GM23338 (cell line): ENCODE results near the gene MBNL1. TPM values are rescaled to one million over a fixed set of nuclear protein-coding genes. Genes with fewer than 3 reads are reported as not detected.

Experiments
- ATAC-seq: fragments of 200-7000 bp; cut with Tn5 transposase; 3 replicates; pipeline ENCODE4 v1.9.1; 2020
- DNase-seq: peaks from one replicate; pipeline ENCODE4 v3.0.0-alpha.2; 2015; ENCODE audit warnings: low spot score
- H2AFZ ChIP-seq: fragments of 200-600 bp; sonication (generic); 2 replicates; pipeline ENCODE4 v1.8.0; 2016; ENCODE audit warnings: antibody characterized with exemption, mild to moderate bottlenecking, moderate library complexity
- H3F3A ChIP-seq: fragments of 200-600 bp; sonication (generic); replicated peaks from 2 replicates; pipeline ENCODE4 v1.8.0; 2017; ENCODE audit warnings: antibody characterized with exemption, mixed run types, low read depth
- H3K27ac ChIP-seq: fragments of 200-600 bp; sonication (generic); 2 replicates; pipeline ENCODE4 v1.6.1; 2016; ENCODE audit warnings: low read depth
- H3K27me3 ChIP-seq: fragments of 200-600 bp; sonication (generic); 2 replicates; pipeline ENCODE4 v1.8.0; 2016; ENCODE audit warnings: mild to moderate bottlenecking, mixed run types, moderate library complexity; ENCODE audit not compliant: insufficient read depth
- H3K36me3 ChIP-seq: fragments of 200-600 bp; sonication (generic); 2 replicates; pipeline ENCODE4 v1.8.0; 2016; ENCODE audit warnings: mild to moderate bottlenecking; ENCODE audit not compliant: insufficient read depth
- H3K4me1 ChIP-seq: fragments of 200-600 bp; sonication (generic); 2 replicates; pipeline ENCODE4 v1.8.0; 2016; ENCODE audit warnings: mild to moderate bottlenecking, moderate library complexity; ENCODE audit not compliant: insufficient read depth
- H3K4me2 ChIP-seq: fragments of 200-600 bp; sonication (generic); 2 replicates; pipeline ENCODE4 v1.7.1; 2017; ENCODE audit warnings: mixed run types
- H3K4me3 ChIP-seq: fragments of 200-600 bp; sonication (generic); 2 replicates; pipeline ENCODE4 v1.6.1; 2016; ENCODE audit warnings: mixed run types
- H3K79me2 ChIP-seq: fragments of 200-600 bp; sonication (generic); replicated peaks from 2 replicates; pipeline ENCODE4 v1.8.0; 2017; ENCODE audit warnings: mild to moderate bottlenecking; ENCODE audit not compliant: insufficient read depth
- H3K9me2 ChIP-seq: fragments of 200-600 bp; sonication (generic); 2 replicates; pipeline ENCODE4 v1.8.0; 2017; ENCODE audit not compliant: insufficient read depth
- H4K20me1 ChIP-seq: fragments of 200-600 bp; sonication (generic); replicated peaks from 2 replicates; pipeline ENCODE4 v1.8.0; 2017; ENCODE audit warnings: mild to moderate bottlenecking; ENCODE audit not compliant: insufficient read depth
- H3K27ac Mint-ChIP-seq: 2 replicates; pipeline ENCODE4 v1.8.0; 2020; ENCODE audit warnings: inconsistent platforms, mild to moderate bottlenecking, moderate library complexity, mixed read lengths
- H3K27me3 Mint-ChIP-seq: 3 replicates; pipeline ENCODE4 v1.8.0; 2022; ENCODE audit warnings: low read depth, mild to moderate bottlenecking, moderate library complexity, mixed read lengths, inconsistent platforms; ENCODE audit not compliant: insufficient read depth, poor library complexity
- H3K36me3 Mint-ChIP-seq: 3 replicates; pipeline ENCODE4 v1.8.0; 2021; ENCODE audit warnings: low read depth, mild to moderate bottlenecking, inconsistent platforms, moderate library complexity, mixed read lengths
- H3K4me1 Mint-ChIP-seq: 3 replicates; pipeline ENCODE4 v1.8.0; 2020; ENCODE audit warnings: mild to moderate bottlenecking, inconsistent platforms, mixed read lengths
- H3K4me3 Mint-ChIP-seq: 3 replicates; pipeline ENCODE4 v1.8.0; 2021; ENCODE audit warnings: moderate library complexity, mild to moderate bottlenecking, inconsistent platforms, mixed read lengths
- H3K9me3 Mint-ChIP-seq: 3 replicates; pipeline ENCODE4 v1.8.0; 2020; ENCODE audit warnings: moderate library complexity, mild to moderate bottlenecking, inconsistent platforms, mixed read lengths
- CTCF ChIP-seq, 2 experiments: fragments of 200-600 bp in 1 of 2; sonication (generic) in 1 of 2; conservative IDR thresholded peaks; 2 replicates each; pipeline versions ENCODE4 v1.5.1 to v1.6.1; 2016 to 2017; ENCODE audit warnings: antibody characterized with exemption in 2 of 2, low read depth in 2 of 2, mild to moderate bottlenecking in 2 of 2, moderate library complexity in 1 of 2
- ETS1 ChIP-seq: IDR thresholded peaks from 2 replicates; pipeline ENCODE4 v1.6.1; 2016; ENCODE audit warnings: antibody characterized with exemption
- EZH2phosphoT487 ChIP-seq: fragments of 200-600 bp; sonication (generic); IDR thresholded peaks from one replicate; pipeline ENCODE4 v1.8.1; 2018; ENCODE audit warnings: antibody characterized with exemption; ENCODE audit not compliant: unreplicated experiment
- JUNB ChIP-seq: IDR thresholded peaks from one replicate; pipeline ENCODE4 v1.6.1; 2016; ENCODE audit warnings: antibody characterized with exemption; ENCODE audit not compliant: unreplicated experiment
- POLR2AphosphoS5 ChIP-seq: IDR thresholded peaks from 2 replicates; pipeline ENCODE4 v1.6.1; 2016; ENCODE audit warnings: antibody characterized with exemption, low read depth
- STAT1 ChIP-seq: IDR thresholded peaks from one replicate; pipeline ENCODE4 v1.6.1; 2016; ENCODE audit warnings: antibody characterized with exemption; ENCODE audit not compliant: unreplicated experiment
- ZNF331 ChIP-seq: fragments of 250-450 bp; sonication (Bioruptor Pico); IDR thresholded peaks from 2 replicates; pipeline ENCODE4 v1.5.0; 2020; ENCODE audit warnings: low read depth, mild to moderate bottlenecking, moderate library complexity
- ZNF462 ChIP-seq: fragments of 250-450 bp; sonication (Bioruptor Pico); IDR thresholded peaks from 2 replicates; pipeline ENCODE4 v1.5.0; 2020; ENCODE audit warnings: mild to moderate bottlenecking, moderate library complexity
- polyA plus RNA-seq: library from polyadenylated mRNA; unstranded; fragments of >200 nt; fragmentation: Nextera tagmentation; extraction: Ambion mirVana; gene quantifications from 2 replicates; pipeline ENCODE4 v1.2.1, GENCODE V29; 2016
- total RNA-seq: library from RNA; depleted of rRNA; stranded (reverse); fragments of >200 nt; shearing (Covaris generic); gene quantifications from 2 replicates; pipeline ENCODE4 v1.2.3, GENCODE V29; 2014

The MBNL1 gene
- total and polyA plus RNA-seq, 2 experiments from 2014 or later, result 9.4 to 23.2 TPM

GRCh38 chr3:152392272-152392880 lies 123.6 kb downstream of the MBNL1 start:
- Histone ChIP-seq H3K27ac (peak overlapping the region; percentile 21; the same call in 1 of the 2 replicates), H3K9me2 (no peaks in the 10 kb centered on the region), H3K4me3 (no peak overlapping the region), H3K79me2 (peaks cover 28% of the 10 kb centered on the region), H3K36me3 (no peaks in the 10 kb centered on the region), H3K27me3 (no peaks in the 10 kb centered on the region), H3K4me2 (peak overlapping the region; percentile 4), H4K20me1 (no peaks in the 10 kb centered on the region), H3F3A (no peaks in the 10 kb centered on the region), H2AFZ (no peak overlapping the region), H3K4me1 (peaks cover 34% of the 10 kb centered on the region)
- H3K4me1 Mint-ChIP-seq, result peaks cover 34% of the 10 kb centered on the region
- DNase-seq, result no peak
- no peaks in the 10 kb centered on the region; the same call in 2 of the 3 replicates for H3K9me3 Mint-ChIP-seq
- H3K27ac Mint-ChIP-seq, result 0 out of 2 replicates have a peak overlapping the region, but pooled peaks have one; percentile 25
- no peak overlapping the region for H3K4me3 Mint-ChIP-seq
- TF ChIP-seq ZNF462, result no peak
- no peak for TF ChIP-seq JUNB
- no peak for TF ChIP-seq STAT1
- TF ChIP-seq EZH2phosphoT487, result no peak
- H3K27me3 Mint-ChIP-seq, result no peaks in the 10 kb centered on the region
- H3K36me3 Mint-ChIP-seq, result peaks cover 8% of the 10 kb centered on the region; the same call in 2 of the 3 replicates
- no peak for ATAC-seq

GRCh38 chr3:152394246-152394645 lies 125.5 kb downstream of the MBNL1 start:
- ATAC-seq, result no peak
- no peak overlapping the region for H2AFZ ChIP-seq
- H3K36me3 ChIP-seq, result no peaks in the 10 kb centered on the region
- H3F3A ChIP-seq, result no peaks in the 10 kb centered on the region
- Mint-ChIP-seq H3K36me3 (peaks cover 11% of the 10 kb centered on the region; the same call in 2 of the 3 replicates), H3K27ac (no peak overlapping the region), H3K4me3 (no peak overlapping the region), H3K4me1 (peaks cover 40% of the 10 kb centered on the region), H3K27me3 (no peaks in the 10 kb centered on the region), H3K9me3 (no peaks in the 10 kb centered on the region; the same call in 2 of the 3 replicates)
- H3K4me3 ChIP-seq, result no peak overlapping the region
- no peaks in the 10 kb centered on the region for H3K9me2 ChIP-seq
- H4K20me1 ChIP-seq, result no peaks in the 10 kb centered on the region
- peaks cover 35% of the 10 kb centered on the region for H3K79me2 ChIP-seq
- H3K4me1 ChIP-seq, result peaks cover 45% of the 10 kb centered on the region
- H3K4me2 ChIP-seq, result no peak overlapping the region
- DNase-seq, result no peak
- H3K27me3 ChIP-seq, result no peaks in the 10 kb centered on the region
- H3K27ac ChIP-seq, result no peak overlapping the region
- TF ChIP-seq ZNF331 (CRISPR knock-in tag) (no peak), CTCF (conservative IDR thresholded peaks at IDR 0.05; ENCODE audit: low read depth in 2 of 2) (no peak), POLR2AphosphoS5 (no peak), ETS1 (no peak), EZH2phosphoT487 (no peak)
